MCF 10A (cell line): ENCODE results near the gene KCNMA1. TPM values are rescaled to one million over a fixed set of nuclear protein-coding genes. Genes with fewer than 3 reads are reported as not detected.

Experiments used
- BruUV-seq: library from RNA; stranded (reverse); fragments of 400-500 nt; replicated peaks from 2 replicates; lab custom pipeline; 2021; lab: Mats Ljungman, UMichigan
- CTCF ChIA-PET: fragments of 300-600 bp; sonication (Branson Sonifier 250); formaldehyde crosslinking; extraction: SDS; loops from one replicate; lab custom pipeline; 2021; ENCODE audit warnings: antibody characterized with exemption, inconsistent platforms; lab: Yijun Ruan, JAX
- POLR2A ChIA-PET: fragments of 300-600, 350-650 bp; sonication (Branson Sonifier 250); formaldehyde crosslinking; extraction: SDS; loops from one replicate; lab custom pipeline; 2020; ENCODE audit warnings: antibody characterized with exemption, inconsistent platforms; lab: Yijun Ruan, JAX
- DNase-seq: peaks from one replicate; pipeline ENCODE4 v3.0.0-alpha.2; 2018; ENCODE audit not compliant: unreplicated experiment
- H3K27ac Mint-ChIP-seq: one replicate; pipeline ENCODE4 v1.8.0; 2022; ENCODE audit warnings: mild to moderate bottlenecking, low read depth, mixed read lengths; ENCODE audit not compliant: unreplicated experiment
- H3K27me3 Mint-ChIP-seq: one replicate; pipeline ENCODE4 v1.8.0; 2022; ENCODE audit warnings: mixed read lengths; ENCODE audit not compliant: insufficient read depth, unreplicated experiment
- H3K36me3 Mint-ChIP-seq: one replicate; pipeline ENCODE4 v1.8.0; 2022; ENCODE audit warnings: mild to moderate bottlenecking, moderate library complexity, mixed read lengths; ENCODE audit not compliant: insufficient read depth, unreplicated experiment
- H3K4me1 Mint-ChIP-seq: one replicate; pipeline ENCODE4 v1.8.0; 2022; ENCODE audit warnings: mixed read lengths; ENCODE audit not compliant: insufficient read depth, unreplicated experiment
- H3K4me3 Mint-ChIP-seq: one replicate; pipeline ENCODE4 v1.8.0; 2022; ENCODE audit warnings: mild to moderate bottlenecking, moderate library complexity, mixed read lengths; ENCODE audit not compliant: unreplicated experiment
- H3K9me3 Mint-ChIP-seq: one replicate; pipeline ENCODE4 v1.8.0; 2022; ENCODE audit warnings: mixed read lengths; ENCODE audit not compliant: unreplicated experiment
- intact Hi-C: fragments of 100-400 bp; cut with micrococcal nuclease; formaldehyde crosslinking; loops from 2 replicates; pipeline ENCODE4 v1.14.1; 2022
- total RNA-seq: library from RNA; stranded (reverse); gene quantifications from 2 replicates; pipeline ENCODE4 v1.2.3, GENCODE V29; 2022
- TF ChIP-seq, protein P1 (sequence below): fragments of 200-600 bp; IDR thresholded peaks from one replicate; pipeline ENCODE4 v1.8.0; 2022; ENCODE audit warnings: antibody characterized with exemption, mild to moderate bottlenecking; ENCODE audit not compliant: unreplicated experiment

The KCNMA1 gene
- total RNA-seq, 1 experiment from 2014 or later: 7.5 TPM

DNA sequence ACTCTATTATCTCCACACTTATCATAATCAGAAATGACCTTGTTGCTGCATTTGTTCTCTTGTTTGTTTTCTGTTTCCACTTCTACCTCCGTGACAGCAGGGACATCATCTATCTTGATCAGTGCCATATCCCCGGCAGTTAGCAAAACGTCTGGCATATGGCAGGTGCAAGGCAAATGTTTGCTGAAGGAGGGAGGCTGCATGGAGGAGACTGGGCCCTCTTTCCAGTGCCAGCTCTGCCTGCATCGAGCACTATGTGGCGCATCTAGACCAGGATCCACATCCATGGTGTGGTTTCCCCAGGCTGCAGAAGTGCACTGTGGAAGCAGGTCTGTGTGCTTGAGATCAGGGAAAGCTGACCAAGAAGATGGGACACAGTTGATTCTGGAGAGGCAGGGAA, 181.2 kb downstream of the KCNMA1 start:
- Mint-ChIP-seq H3K4me1 (no peaks in the 10 kb centered on the region), H3K9me3 (no peaks in the 10 kb centered on the region), H3K36me3 (no peaks in the 10 kb centered on the region), H3K27me3 (no peaks in the 10 kb centered on the region), H3K4me3 (no peak overlapping the region), H3K27ac (no peak overlapping the region)
- TF ChIP-seq, protein P1, sequence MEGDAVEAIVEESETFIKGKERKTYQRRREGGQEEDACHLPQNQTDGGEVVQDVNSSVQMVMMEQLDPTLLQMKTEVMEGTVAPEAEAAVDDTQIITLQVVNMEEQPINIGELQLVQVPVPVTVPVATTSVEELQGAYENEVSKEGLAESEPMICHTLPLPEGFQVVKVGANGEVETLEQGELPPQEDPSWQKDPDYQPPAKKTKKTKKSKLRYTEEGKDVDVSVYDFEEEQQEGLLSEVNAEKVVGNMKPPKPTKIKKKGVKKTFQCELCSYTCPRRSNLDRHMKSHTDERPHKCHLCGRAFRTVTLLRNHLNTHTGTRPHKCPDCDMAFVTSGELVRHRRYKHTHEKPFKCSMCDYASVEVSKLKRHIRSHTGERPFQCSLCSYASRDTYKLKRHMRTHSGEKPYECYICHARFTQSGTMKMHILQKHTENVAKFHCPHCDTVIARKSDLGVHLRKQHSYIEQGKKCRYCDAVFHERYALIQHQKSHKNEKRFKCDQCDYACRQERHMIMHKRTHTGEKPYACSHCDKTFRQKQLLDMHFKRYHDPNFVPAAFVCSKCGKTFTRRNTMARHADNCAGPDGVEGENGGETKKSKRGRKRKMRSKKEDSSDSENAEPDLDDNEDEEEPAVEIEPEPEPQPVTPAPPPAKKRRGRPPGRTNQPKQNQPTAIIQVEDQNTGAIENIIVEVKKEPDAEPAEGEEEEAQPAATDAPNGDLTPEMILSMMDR: no peak
- ChIA-PET POLR2A (interaction anchor here (0.6 kb wide), 1 partner anchor 65 kb away, joined by 4 read pairs; no protein-coding TSS in a partner anchor), CTCF (no interaction called here)
- no peak for DNase-seq
- intact Hi-C loops: no loop called here
- no TSS peak for BruUV-seq

DNA sequence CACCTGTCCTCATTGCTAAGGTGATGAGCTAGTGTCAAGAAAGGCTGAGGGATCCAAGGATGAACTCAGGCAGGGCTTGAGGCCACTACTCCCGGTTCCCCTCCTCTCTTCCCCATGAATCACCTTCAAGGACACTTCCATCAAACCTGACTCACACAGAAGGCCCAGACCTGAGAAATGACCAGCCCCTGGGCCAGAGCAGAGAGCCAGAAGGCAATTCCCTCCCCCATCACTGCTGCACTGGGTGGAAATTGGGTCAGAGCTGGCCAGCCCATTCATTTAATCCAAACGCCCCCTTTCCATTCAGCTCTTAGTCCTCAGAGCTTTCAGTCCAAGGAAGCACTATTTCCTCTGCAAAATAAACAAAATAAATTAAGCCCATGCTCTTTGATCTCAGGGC, 182.0 kb downstream of the KCNMA1 start:
- DNase-seq: peak; percentile 3
- Mint-ChIP-seq H3K27me3 (no peaks in the 10 kb centered on the region), H3K27ac (no peak overlapping the region), H3K36me3 (no peaks in the 10 kb centered on the region), H3K9me3 (no peaks in the 10 kb centered on the region), H3K4me1 (no peaks in the 10 kb centered on the region), H3K4me3 (no peak overlapping the region)
- TF ChIP-seq, protein P1: no peak
- ChIA-PET POLR2A (interaction anchor here (0.7 kb wide), 1 partner anchor 27 kb away, joined by 3 read pairs; no protein-coding TSS in a partner anchor), CTCF (no interaction called here)
- intact Hi-C loops: no loop called here
- no TSS peak for BruUV-seq

DNA sequence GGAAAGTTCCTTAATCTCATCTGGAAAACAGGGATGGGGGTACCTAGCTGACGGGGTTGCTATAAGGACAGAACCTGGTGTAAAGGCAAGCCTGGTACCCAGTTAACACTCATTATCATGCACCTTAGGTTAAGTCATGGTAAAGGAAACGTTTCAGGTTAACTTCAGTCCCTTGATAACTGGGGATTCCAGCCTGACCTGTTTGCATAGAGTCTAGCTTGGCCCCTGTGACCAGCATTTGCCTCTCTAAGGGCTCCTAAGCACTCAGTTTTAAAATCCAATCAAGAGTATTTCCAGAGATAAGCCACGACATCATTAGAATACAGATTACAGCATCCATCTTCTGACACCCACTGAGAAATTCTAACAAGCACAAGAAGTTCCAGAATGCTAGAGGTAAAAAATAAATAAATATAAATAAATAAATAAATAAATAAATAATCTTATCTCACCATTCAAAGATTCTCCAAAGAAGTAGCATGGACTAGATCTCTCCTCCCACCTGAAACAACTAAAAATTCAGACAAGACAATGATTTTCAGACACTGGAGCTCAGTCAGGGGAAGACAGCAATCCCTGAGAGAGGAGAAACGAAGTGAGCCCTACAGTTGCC, 184.6 kb downstream of the KCNMA1 start:
- no peaks in the 10 kb centered on the region for H3K9me3 Mint-ChIP-seq
- TF ChIP-seq, protein P1: no peak
- no peak for DNase-seq
- no peak overlapping the region for H3K27ac Mint-ChIP-seq
- no peaks in the 10 kb centered on the region for H3K36me3 Mint-ChIP-seq
- intact Hi-C loops: no loop called here
- H3K27me3 Mint-ChIP-seq: no peaks in the 10 kb centered on the region
- H3K4me1 Mint-ChIP-seq: no peaks in the 10 kb centered on the region
- CTCF ChIA-PET: interaction anchor here (1.4 kb wide), 1 partner anchor 188 kb away, joined by 4 read pairs; no protein-coding TSS in a partner anchor
- no peak overlapping the region for H3K4me3 Mint-ChIP-seq
- POLR2A ChIA-PET: interaction anchor here (0.8 to 1.1 kb wide), 2 partner anchors 11 to 19 kb away, joined by 3 to 6 read pairs; no protein-coding TSS in a partner anchor
- BruUV-seq: no TSS peak

DNA sequence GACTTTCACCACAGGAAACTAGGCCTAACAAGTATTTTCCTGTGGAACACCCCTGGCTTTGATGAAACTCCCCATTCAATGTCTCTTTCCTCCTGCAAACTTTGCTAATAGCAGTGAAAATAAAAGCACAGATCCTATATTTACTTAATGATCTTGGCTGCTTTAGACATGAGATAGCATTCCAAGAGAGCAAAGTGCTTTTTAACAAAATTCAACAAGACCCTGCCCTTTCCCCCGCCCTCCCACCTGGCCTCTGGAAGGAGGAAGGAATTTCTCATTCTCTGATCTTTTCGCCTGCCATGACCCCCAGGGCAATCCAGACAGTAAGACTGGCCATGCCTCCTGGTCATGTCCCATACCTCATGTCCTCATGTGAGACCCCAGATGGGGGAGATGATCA, 185.7 kb downstream of the KCNMA1 start:
- no TSS peak for BruUV-seq

More for the DNA sequence above, 185.7 kb downstream of the KCNMA1 start:
- Mint-ChIP-seq H3K9me3 (no peaks in the 10 kb centered on the region), H3K27me3 (no peaks in the 10 kb centered on the region), H3K4me1 (no peaks in the 10 kb centered on the region), H3K4me3 (no peak overlapping the region), H3K36me3 (no peaks in the 10 kb centered on the region), H3K27ac (no peak overlapping the region)
- ChIA-PET POLR2A (no interaction called here), CTCF (no interaction called here)
- TF ChIP-seq, protein P1: no peak
- intact Hi-C loops: no loop called here
- DNase-seq: no peak
